ENCODE results near the gene NELFA. TPM values are rescaled to one million over a fixed set of nuclear protein-coding genes. Genes with fewer than 3 reads are reported as not detected.
A peak's percentile ranks its signal among the peaks of the same experiment; 100 is the strongest.

The NELFA gene
- total RNA-seq, result 10 to 100 TPM in 3 of 4 donors, 1 to 10 TPM in 1; 8.2 to 17.7 (median 13.9) TPM

GRCh38 chr4:2008921-2009650, at the start of gene NELFA:
Gene NELFA, minus strand, starts transcription at chr4:2008974. Its CDS starts 15 bp downstream, at chr4:2008959.
- DNase-seq (ENCODE audit: low spot score), result peak; percentile 83
- TF ChIP-seq CTCF (IDR thresholded peaks at IDR 0.05), result no peak
- ATAC-seq (ENCODE audit: low FRiP score), result peak; percentile 90

GRCh38 chr4:2057382-2058065, 48.8 kb upstream of the NELFA start:
- ATAC-seq (ENCODE audit: low FRiP score) (no peak), DNase-seq (ENCODE audit: low spot score) (no peak)
- no peak for TF ChIP-seq CTCF (IDR thresholded peaks at IDR 0.05)

GRCh38 chr4:2054217-2054616, 45.4 kb upstream of the NELFA start:
- ATAC-seq (ENCODE audit: low FRiP score), result no peak
- no peak for TF ChIP-seq CTCF (IDR thresholded peaks at IDR 0.05)
- DNase-seq (ENCODE audit: low spot score), result no peak

DNA sequence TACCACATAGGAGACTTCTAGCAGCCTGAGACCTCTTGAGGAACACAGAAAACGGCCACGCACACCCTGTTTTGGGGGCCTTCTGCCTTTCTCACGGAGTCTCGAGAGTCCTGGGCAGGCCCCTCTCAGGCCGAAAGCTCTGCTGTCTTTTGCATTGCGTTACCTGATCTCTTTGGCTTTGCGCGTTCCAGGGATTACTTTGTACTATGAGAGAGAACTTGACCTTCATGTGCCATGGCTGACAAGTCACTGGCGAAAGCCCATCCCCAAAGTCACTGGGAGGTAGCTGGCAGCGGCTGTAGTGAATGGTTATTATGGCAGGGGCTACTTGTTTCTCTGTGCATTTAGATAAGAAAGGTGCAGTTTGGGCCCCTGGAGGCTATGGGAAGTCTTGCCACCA, 42.3 kb upstream of the NELFA start:
- DNase-seq (ENCODE audit: low spot score), result no peak
- no peak for ATAC-seq (ENCODE audit: low FRiP score)
- no peak for TF ChIP-seq CTCF (IDR thresholded peaks at IDR 0.05)

DNA sequence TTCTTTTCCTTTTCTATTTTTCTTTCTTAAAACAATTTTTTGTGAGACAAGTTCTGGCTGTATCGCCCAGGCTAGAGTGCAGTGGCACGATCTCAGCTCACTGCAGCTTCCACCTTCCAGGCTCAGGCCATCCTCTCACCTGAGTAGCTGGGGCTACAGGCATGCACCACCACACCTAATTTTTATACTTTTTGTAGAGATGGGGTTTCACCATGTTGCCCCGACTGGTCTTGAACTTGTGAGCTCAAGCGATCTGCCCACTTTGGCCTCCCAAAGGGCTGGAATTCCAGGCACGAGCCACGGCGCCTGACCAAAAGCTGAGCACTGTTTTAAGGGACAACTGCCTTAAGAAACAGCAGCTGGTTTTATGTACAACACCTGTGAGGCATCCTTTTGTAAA, 41.0 kb upstream of the NELFA start:
- ATAC-seq (ENCODE audit: low FRiP score) (no peak), DNase-seq (ENCODE audit: low spot score) (no peak)
- TF ChIP-seq CTCF (IDR thresholded peaks at IDR 0.05), result no peak

DNA sequence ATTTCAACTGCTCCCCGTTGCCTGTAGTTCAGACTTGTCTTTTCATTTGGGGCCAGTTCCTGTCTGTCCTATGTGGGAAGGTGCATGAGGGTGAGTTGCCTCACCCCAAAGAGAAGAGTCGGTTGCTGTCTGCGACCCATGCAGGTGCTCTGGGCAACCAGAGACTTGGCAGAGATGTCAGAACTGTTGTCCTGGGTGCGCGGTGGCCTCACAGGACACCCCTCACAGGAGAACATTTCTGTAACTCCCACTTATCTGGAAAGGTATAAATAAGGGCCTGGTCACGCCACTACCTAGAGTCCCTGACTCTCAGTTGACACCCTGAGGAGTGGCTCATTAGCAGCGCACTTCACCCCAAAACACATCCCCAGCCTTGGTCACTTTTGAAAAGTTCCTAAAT, 40.6 kb upstream of the NELFA start:
- ATAC-seq (ENCODE audit: low FRiP score), result no peak
- TF ChIP-seq CTCF (IDR thresholded peaks at IDR 0.05), result no peak

DNA sequence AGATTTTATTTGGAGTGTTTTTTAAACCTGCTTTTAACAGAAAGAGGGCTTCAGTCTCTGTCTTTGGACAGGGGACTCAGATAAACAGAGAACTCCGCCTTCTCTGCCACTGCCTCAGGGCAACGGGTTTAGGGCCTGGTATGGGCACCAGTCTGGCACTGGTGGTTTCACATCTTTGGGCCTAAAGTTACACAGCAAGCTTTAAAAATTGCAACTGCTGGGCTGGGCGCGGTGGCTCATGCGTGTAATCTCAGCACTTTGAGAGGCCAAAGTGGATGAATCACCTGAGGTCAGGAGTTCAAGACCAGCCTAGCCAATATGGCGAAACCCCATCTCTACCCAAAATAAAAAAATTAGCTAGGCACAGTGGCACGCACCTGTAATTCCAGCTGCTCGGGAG, 40.1 kb upstream of the NELFA start:
- no peak for ATAC-seq (ENCODE audit: low FRiP score)

More for the DNA sequence above, 40.6 kb upstream of the NELFA start:
- DNase-seq (ENCODE audit: low spot score), result no peak

More for the DNA sequence above, 40.1 kb upstream of the NELFA start:
- TF ChIP-seq CTCF (IDR thresholded peaks at IDR 0.05), result no peak
- DNase-seq (ENCODE audit: low spot score), result no peak
